Liver (tissue), 9 donors: ENCODE measurements around the gene CDK5R1. TPM values are rescaled to one million over a fixed set of nuclear protein-coding genes. Genes with fewer than 3 reads are reported as not detected.

Source experiments
- DNase-seq: peaks from one replicate; pipeline ENCODE4 v3.0.0-alpha.2; 2017; ENCODE audit warnings: low spot score
- H3K27ac ChIP-seq, 2 donors: one replicate each; pipeline ENCODE4 v1.7.0; 2013; ENCODE audit warnings: inconsistent platforms in 2 of 2, low read length in 2 of 2, control low read depth in 1 of 2, low read depth in 1 of 2, mild to moderate bottlenecking in 1 of 2
- H3K27me3 ChIP-seq, 4 donors: one replicate each; pipeline versions ENCODE4 v1.6.1 to v1.7.0; 2013; ENCODE audit warnings: low read length in 3 of 4, inconsistent platforms in 1 of 4, mild to moderate bottlenecking in 1 of 4, moderate library complexity in 1 of 4; ENCODE audit not compliant: control insufficient read depth in 4 of 4, insufficient read depth in 4 of 4
- H3K36me3 ChIP-seq, 4 donors: one replicate each; pipeline versions ENCODE4 v1.6.1 to v1.7.0; 2013; ENCODE audit warnings: low read length in 3 of 4, mild to moderate bottlenecking in 3 of 4, low read depth in 1 of 4, moderate library complexity in 1 of 4; ENCODE audit not compliant: control insufficient read depth in 4 of 4, insufficient read depth in 3 of 4
- H3K4me1 ChIP-seq, 4 donors: one replicate each; pipeline versions ENCODE4 v1.6.1 to v1.7.0; 2013; ENCODE audit warnings: low read length in 3 of 4, mild to moderate bottlenecking in 3 of 4, moderate library complexity in 1 of 4; ENCODE audit not compliant: control insufficient read depth in 4 of 4, insufficient read depth in 4 of 4
- H3K4me3 ChIP-seq, 3 donors: one replicate each; pipeline versions ENCODE4 v1.6.1 to v1.7.0; 2013; ENCODE audit warnings: low read length in 3 of 3, control low read depth in 1 of 3, low read depth in 1 of 3, mild to moderate bottlenecking in 1 of 3
- H3K9ac ChIP-seq, 2 donors: one replicate each; pipeline ENCODE4 v1.7.0; 2013; ENCODE audit warnings: low read length in 2 of 2, mild to moderate bottlenecking in 2 of 2, moderate library complexity in 2 of 2, control low read depth in 1 of 2, low read depth in 1 of 2
- H3K9me3 ChIP-seq, 4 donors: one replicate each; pipeline versions ENCODE4 v1.6.1 to v1.7.0; 2013; ENCODE audit warnings: low read length in 3 of 4; ENCODE audit not compliant: control insufficient read depth in 4 of 4
- ATF3 ChIP-seq: IDR thresholded peaks from 2 replicates; pipeline ENCODE4 v1.6.1; 2016; ENCODE audit warnings: antibody characterized with exemption
- CTCF ChIP-seq: fragments of 150-350 bp; IDR thresholded peaks from 2 replicates; pipeline ENCODE4 v1.5.1; 2017; ENCODE audit warnings: improper control_type of control experiment, low read depth, low read length; ENCODE audit not compliant: missing input control
- EGR1 ChIP-seq, 2 donors: IDR thresholded peaks; 2 replicates each; pipeline ENCODE4 v1.6.1; 2016 to 2018; ENCODE audit warnings: antibody characterized with exemption in 2 of 2, low read depth in 2 of 2
- FOXA1 ChIP-seq: IDR thresholded peaks from 2 replicates; pipeline ENCODE4 v1.6.1; 2016; ENCODE audit warnings: antibody characterized with exemption
- FOXA2 ChIP-seq: IDR thresholded peaks from 2 replicates; pipeline ENCODE4 v1.6.1; 2016; ENCODE audit warnings: antibody characterized with exemption
- GABPA ChIP-seq, 2 donors: IDR thresholded peaks in 1 of 2; conservative IDR thresholded peaks in 1 of 2; 2 replicates each; pipeline ENCODE4 v1.6.1; 2016; ENCODE audit warnings: antibody characterized with exemption in 2 of 2, mild to moderate bottlenecking in 1 of 2, moderate library complexity in 1 of 2
- HNF4A ChIP-seq, 2 donors: conservative IDR thresholded peaks; 2 replicates each; pipeline ENCODE4 v1.6.1; 2016; ENCODE audit warnings: antibody characterized with exemption in 2 of 2, mild to moderate bottlenecking in 2 of 2
- HNF4G ChIP-seq: IDR thresholded peaks from 2 replicates; pipeline ENCODE4 v1.6.1; 2016; ENCODE audit warnings: antibody characterized with exemption
- JUND ChIP-seq, 2 donors: IDR thresholded peaks; 2 replicates each; pipeline ENCODE4 v1.6.1; 2016; ENCODE audit warnings: antibody characterized with exemption in 2 of 2
- NR2F2 ChIP-seq: IDR thresholded peaks from 2 replicates; pipeline ENCODE4 v1.6.1; 2016; ENCODE audit warnings: antibody characterized with exemption
- RAD21 ChIP-seq, 2 donors: IDR thresholded peaks; 2 replicates each; pipeline ENCODE4 v1.6.1; 2016; ENCODE audit warnings: antibody characterized with exemption in 2 of 2, mild to moderate bottlenecking in 2 of 2
- REST ChIP-seq: IDR thresholded peaks from 2 replicates; pipeline ENCODE4 v1.6.1; 2016; ENCODE audit warnings: antibody characterized with exemption, mild to moderate bottlenecking
- RXRA ChIP-seq, 2 donors: IDR thresholded peaks; 2 replicates each; pipeline ENCODE4 v1.6.1; 2017 to 2018; ENCODE audit warnings: antibody characterized with exemption in 2 of 2, mild to moderate bottlenecking in 1 of 2
- SP1 ChIP-seq: IDR thresholded peaks from 2 replicates; pipeline ENCODE4 v1.6.1; 2018; ENCODE audit warnings: antibody characterized with exemption, mild to moderate bottlenecking
- TAF1 ChIP-seq: conservative IDR thresholded peaks from 2 replicates; pipeline ENCODE4 v1.6.1; 2016; ENCODE audit warnings: antibody characterized with exemption, mild to moderate bottlenecking
- YY1 ChIP-seq: IDR thresholded peaks from 2 replicates; pipeline ENCODE4 v1.6.1; 2016; ENCODE audit warnings: antibody characterized with exemption, mild to moderate bottlenecking
- ZBTB33 ChIP-seq: IDR thresholded peaks from 2 replicates; pipeline ENCODE4 v1.6.1; 2016; ENCODE audit warnings: antibody characterized with exemption
- WGBS: extraction: QIAGEN DNeasy Blood & Tissue Kit; methylation state at CpG from one replicate; pipeline ENCODE4 v1.1.7; 2013; 5-methylcytosine and 5-hydroxymethylcytosine counted together
- polyA plus RNA-seq, 2 donors: library from polyadenylated mRNA; stranded (reverse) in 1 of 2; unstranded in 1 of 2; fragments of 200-250 nt in 1 of 2; fragments of >200 nt in 1 of 2; fragmentation: Nextera tagmentation in 1 of 2; extraction: Ambion mirVana in 1 of 2; gene quantifications; one replicate each; pipeline versions ENCODE4 v1.2.1 to v1.2.3, GENCODE V29; 2013 to 2015
- total RNA-seq, 2 donors: library from RNA; depleted of rRNA; stranded (reverse); fragments of >200 nt; gene quantifications; one replicate each; pipeline ENCODE4 v1.2.3, GENCODE V29; 2014
- donor health status: healthy.
- donor health status: healthy.
- donor health status: healthy.
- donor health status: healthy.
- donor health status: healthy.

CDK5R1 gene
- total and polyA plus RNA-seq, 4 donors, result 0.08 to 0.93 (median 0.64) TPM

GRCh38 chr17:32492648-32493289 is 6.0 kb downstream of the CDK5R1 start:
- Histone ChIP-seq H3K27me3 (no peaks in the 10 kb centered on the region), H3K27ac (no peak overlapping the region), H3K9me3 (no peaks in the 10 kb centered on the region), H3K9ac (no peak overlapping the region), H3K4me3 (no peak overlapping the region), H3K36me3 (no peaks in the 10 kb centered on the region), H3K4me1 (peaks cover 4 to 11% (median 5%) of the 10 kb centered on the region in 4 donors)
- TF ChIP-seq REST, result no peak
- no peak for TF ChIP-seq FOXA2
- no peak for TF ChIP-seq CTCF
- TF ChIP-seq FOXA1, result no peak
- TF ChIP-seq HNF4G, result no peak
- no peak for TF ChIP-seq TAF1
- no peak for TF ChIP-seq JUND (IDR thresholded peaks at IDR 0.05)
- TF ChIP-seq RXRA (IDR thresholded peaks at IDR 0.05), result no peak
- no peak for TF ChIP-seq ATF3
- no peak for TF ChIP-seq SP1
- TF ChIP-seq NR2F2, result no peak
- no peak for TF ChIP-seq RAD21 (IDR thresholded peaks at IDR 0.05)
- TF ChIP-seq EGR1 (IDR thresholded peaks at IDR 0.05; ENCODE audit: low read depth in 2 of 2), result no peak
- TF ChIP-seq HNF4A (conservative IDR thresholded peaks at IDR 0.05), result no peak
- TF ChIP-seq ZBTB33, result no peak
- TF ChIP-seq YY1, result no peak
- no peak for DNase-seq
- 82% methylated on average over 7 of the region's 7 CpGs for WGBS

GRCh38 chr17:32493571-32493970 is 6.8 kb downstream of the CDK5R1 start:
- H3K36me3 ChIP-seq, result no peaks in the 10 kb centered on the region
- no peak overlapping the region for H3K4me3 ChIP-seq
- H3K9ac ChIP-seq, result no peak overlapping the region
- no peaks in the 10 kb centered on the region for H3K9me3 ChIP-seq
- no peak overlapping the region for H3K27ac ChIP-seq
- 90% methylated on average over 15 of the region's 15 CpGs for whole genome bisulfite sequencing
- peaks cover 2 to 11% (median 4%) of the 10 kb centered on the region in 4 donors for H3K4me1 ChIP-seq
- no peak for DNase-seq
- no peaks in the 10 kb centered on the region for H3K27me3 ChIP-seq
- TF ChIP-seq JUND (IDR thresholded peaks at IDR 0.05), result no peak
- TF ChIP-seq ZBTB33, result no peak
- no peak for TF ChIP-seq ATF3
- no peak for TF ChIP-seq SP1
- TF ChIP-seq FOXA1, result no peak
- no peak for TF ChIP-seq CTCF
- no peak for TF ChIP-seq TAF1
- TF ChIP-seq EGR1 (IDR thresholded peaks at IDR 0.05; ENCODE audit: low read depth in 2 of 2), result no peak
- no peak for TF ChIP-seq GABPA (IDR thresholded peaks at IDR 0.05 in 1 of 2, conservative IDR thresholded peaks at IDR 0.05 in 1 of 2)
- no peak for TF ChIP-seq RAD21 (IDR thresholded peaks at IDR 0.05)
- no peak for TF ChIP-seq FOXA2
- no peak for TF ChIP-seq NR2F2
